Islet of Langerhans (tissue), 1 donor: Measurements from ENCODE around the gene N4BP3.
A peak's percentile ranks its signal among the peaks of the same experiment; 100 is the strongest.

Source experiments
- FAIRE-seq: peaks from one replicate; lab custom pipeline; 2011; peaks lifted over from hg19 to GRCh38; lab: Jason Lieb, UNC

Gene N4BP3

GRCh38 chr5:178150977-178151734, 37.8 kb downstream of the N4BP3 start:
- FAIRE-seq = no peak

- FAIRE-seq = no peak
These were observed 39.4 kb downstream of the N4BP3 start for GRCh38 chr5:178152491-178153444.

- FAIRE-seq = peak; percentile 94
These were observed 40.4 kb downstream of the N4BP3 start, which contains the start of gene NHP2 for GRCh38 chr5:178153530-178154340. NHP2 (minus strand) TSS chr5:178153885; CDS start chr5:178153817, 68 bp downstream.

GRCh38 chr5:178155065-178155464, 41.7 kb downstream of the N4BP3 start:
- no peak for FAIRE-seq

GRCh38 chr5:178160176-178160575, 46.8 kb downstream of the N4BP3 start:
- no peak for FAIRE-seq

GRCh38 chr5:178162481-178162880, 49.1 kb downstream of the N4BP3 start:
- no peak for FAIRE-seq

- FAIRE-seq = no peak
These were observed 50.7 kb downstream of the N4BP3 start for GRCh38 chr5:178163772-178164735.

GRCh38 chr5:178165581-178165980, 52.2 kb downstream of the N4BP3 start:
- no peak for FAIRE-seq

GRCh38 chr5:178170455-178170854, 57.1 kb downstream of the N4BP3 start:
- FAIRE-seq = no peak

GRCh38 chr5:178174456-178174855, 61.1 kb downstream of the N4BP3 start:
- no peak for FAIRE-seq
